ENCODE results near the gene WBP4. TPM values are rescaled to one million over a fixed set of nuclear protein-coding genes. Genes with fewer than 3 reads are reported as not detected.
A peak's percentile ranks its signal among the peaks of the same experiment; 100 is the strongest.
"Not testable (repeated sequence)": the region's sequence is repeated elsewhere in the genome, so short reads cannot be mapped to it uniquely, and the experiment has no call there.

Gene WBP4
- total RNA-seq: 5.0 and 6.9 TPM in 2 replicates

GRCh38 chr13:41061075-41061913 is at the start of gene WBP4:
TSS of gene WBP4 (plus strand) at chr13:41061509. CDS start at chr13:41061674, 165 bp downstream.
- DNase-seq (ENCODE audit: low read depth in 2 of 2): peak; percentile 96 to 97

DNA sequence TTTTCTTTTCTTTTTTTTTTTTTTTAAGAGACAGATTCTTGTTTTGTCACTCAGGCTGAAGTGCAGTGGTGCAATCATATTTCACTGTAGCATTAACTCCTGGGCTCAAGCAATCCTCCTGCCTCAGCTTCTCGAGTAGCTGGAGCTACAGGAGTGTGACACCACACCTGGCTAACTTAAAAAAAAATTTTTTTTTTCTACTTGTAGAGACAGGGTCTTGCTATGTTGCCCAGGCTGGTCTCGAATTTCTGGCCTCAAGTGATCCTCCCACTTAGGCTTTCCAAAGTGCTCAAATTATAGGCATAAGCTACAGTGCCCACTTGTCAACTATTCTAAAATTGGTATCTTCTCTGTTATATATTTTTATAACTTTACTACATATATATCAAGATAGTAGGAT is 48.8 kb upstream of the WBP4 start:
- no peak for DNase-seq (ENCODE audit: low read depth in 2 of 2)

DNA sequence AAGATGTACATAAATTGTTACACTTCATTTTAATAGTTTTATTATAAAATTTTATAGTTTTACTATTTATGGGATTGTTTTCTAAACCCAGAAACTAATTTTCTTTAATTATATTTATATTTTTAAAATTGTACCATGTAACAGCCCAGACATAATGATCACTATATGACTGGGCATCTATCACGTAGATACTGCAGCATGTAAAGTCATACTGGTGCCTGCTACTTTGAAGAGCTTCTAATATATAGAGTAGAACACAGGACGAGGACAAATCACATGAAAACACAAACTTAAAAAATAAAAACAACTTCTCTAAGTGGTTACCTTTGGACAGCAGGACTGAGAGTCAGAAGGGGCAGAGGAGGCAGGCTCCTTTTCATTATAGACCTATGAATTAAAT is 47.5 kb upstream of the WBP4 start:
- no peak for DNase-seq (ENCODE audit: low read depth in 2 of 2)

DNA sequence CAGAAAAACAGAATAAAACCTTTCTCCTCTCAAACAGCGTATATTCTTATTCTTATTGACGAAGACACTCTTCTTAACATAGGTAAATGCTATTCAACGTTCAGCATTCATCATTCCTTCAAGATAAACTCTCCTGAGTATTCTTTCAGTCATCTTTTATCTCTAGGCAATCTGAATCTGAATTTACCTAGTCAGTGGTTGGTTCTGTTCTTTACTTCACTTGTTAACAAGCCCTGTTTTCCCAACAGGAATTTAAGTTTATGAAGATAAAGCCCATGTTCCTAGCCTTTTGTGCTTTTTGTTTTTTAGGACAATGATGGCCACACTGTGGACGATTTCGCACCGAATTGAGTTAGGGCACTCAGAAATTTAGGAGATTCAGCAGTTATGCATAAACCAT is 45.4 kb upstream of the WBP4 start:
- no peak for DNase-seq (ENCODE audit: low read depth in 2 of 2)

GRCh38 chr13:41017159-41017558 is 44.1 kb upstream of the WBP4 start:
- DNase-seq (ENCODE audit: low read depth in 2 of 2): no peak

- no peak for DNase-seq (ENCODE audit: low read depth in 2 of 2)
Observed at GRCh38 chr13:41017817-41018601, 43.3 kb upstream of the WBP4 start.

DNA sequence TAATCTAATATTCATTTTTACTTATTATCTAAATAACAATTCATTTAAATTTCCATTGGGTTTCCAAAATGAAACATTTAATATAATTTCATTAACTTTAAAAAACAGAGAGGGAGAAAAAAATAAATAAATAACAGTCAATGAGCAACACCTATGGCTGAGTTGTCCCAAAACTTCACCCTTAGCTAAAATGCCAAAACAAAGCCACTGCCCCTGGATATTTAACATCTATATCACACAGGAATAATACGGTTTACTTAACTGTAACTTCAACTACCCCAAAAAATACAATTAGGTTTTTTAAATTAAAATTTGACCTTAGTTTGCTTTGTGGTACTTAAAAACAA is 42.7 kb upstream of the WBP4 start:
- DNase-seq (ENCODE audit: low read depth in 2 of 2): no peak

DNA sequence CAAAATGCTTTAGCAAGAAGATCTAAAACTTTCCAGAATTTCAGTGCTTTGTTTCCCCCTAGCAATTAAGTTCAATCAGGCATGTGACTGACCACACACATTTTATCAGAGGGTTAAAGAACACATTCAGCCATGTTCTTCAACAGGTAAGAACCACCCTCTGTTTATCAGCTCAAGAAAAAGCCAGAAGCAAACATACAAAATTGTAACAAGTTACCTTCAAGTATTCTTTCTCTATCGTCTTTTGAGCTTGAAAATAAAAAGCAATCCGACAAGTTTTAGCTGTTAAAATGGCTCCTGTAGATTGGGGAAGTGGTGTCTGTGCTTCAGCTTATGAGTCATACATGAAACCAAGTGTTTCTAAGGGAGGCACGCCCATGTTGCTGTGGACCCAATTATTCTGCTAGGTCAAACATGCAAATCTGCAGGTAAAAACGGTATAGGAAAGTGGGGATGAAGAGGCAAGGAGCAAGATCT is 42.3 kb upstream of the WBP4 start, which contains the start of gene ELF1:
TSS of gene ELF1 (minus strand) at position 306 of the 477 bp plus-strand sequence. CDS start 37,262 bp downstream, outside the sequence.
- DNase-seq (ENCODE audit: low read depth in 2 of 2): peak; percentile 58 to 85

- DNase-seq (ENCODE audit: low read depth in 2 of 2): no peak
Observed at GRCh38 chr13:41019578-41020347, 41.5 kb upstream of the WBP4 start.

DNA sequence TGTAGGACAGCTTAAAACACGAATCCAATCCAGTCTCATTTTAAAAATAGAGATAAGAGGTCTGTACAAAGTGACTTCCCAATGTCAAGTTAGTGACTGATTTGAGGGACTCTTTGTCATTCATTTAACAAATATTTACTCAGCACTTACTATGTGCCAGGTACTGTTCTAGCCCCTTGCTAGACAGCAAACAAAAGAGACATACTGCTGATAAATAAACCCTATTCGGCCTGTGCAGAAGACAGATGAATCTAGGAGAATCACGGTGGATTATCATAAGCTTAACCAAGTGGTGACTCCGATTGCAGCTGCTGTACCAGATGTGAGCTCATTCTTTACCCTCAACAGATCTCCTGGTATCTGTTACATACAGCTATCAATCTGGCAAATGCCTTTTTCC is 35.8 kb upstream of the WBP4 start:
- no peak for DNase-seq (ENCODE audit: low read depth in 2 of 2)

- DNase-seq (ENCODE audit: low read depth in 2 of 2): no peak
Observed at GRCh38 chr13:41026788-41027187, 34.5 kb upstream of the WBP4 start.

GRCh38 chr13:41028051-41028450 is 33.3 kb upstream of the WBP4 start:
- peak in 1 of 2 donors; percentile 49 for DNase-seq (ENCODE audit: low read depth in 2 of 2)

GRCh38 chr13:41029629-41030028 is 31.7 kb upstream of the WBP4 start:
- no peak for DNase-seq (ENCODE audit: low read depth in 2 of 2)

DNA sequence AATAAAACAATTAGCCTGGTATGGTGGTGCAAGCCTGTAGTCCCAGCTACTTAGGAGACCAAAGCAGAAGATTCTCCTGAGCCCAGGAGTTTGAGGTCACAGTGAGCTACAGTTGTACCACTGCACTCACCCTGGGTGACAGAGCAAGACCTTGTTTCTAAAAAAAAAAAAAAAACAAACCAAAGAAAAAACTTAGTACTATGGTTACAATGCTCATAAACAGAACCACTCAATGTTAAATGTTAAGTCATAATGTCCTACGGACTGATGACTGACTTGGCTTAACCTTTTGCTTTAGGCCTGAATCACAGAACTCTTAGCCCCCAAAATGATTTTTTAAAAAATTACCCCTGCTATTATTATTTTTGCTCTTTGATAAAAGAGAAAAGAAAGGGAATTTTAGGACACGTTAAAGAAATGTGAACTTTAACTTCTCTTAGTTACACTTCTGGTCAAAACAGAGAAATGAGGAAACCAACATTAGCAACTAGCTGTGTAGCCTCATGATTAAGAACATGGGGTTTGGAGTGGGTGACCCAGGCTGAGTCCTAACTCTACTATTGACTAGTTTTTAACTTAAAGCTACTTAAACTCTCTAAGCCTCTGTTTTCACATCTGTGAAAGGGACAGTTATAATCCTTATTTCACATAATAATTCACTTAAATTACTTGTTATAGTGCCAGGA is 28.5 kb upstream of the WBP4 start:
- DNase-seq (ENCODE audit: low read depth in 2 of 2): no peak

GRCh38 chr13:41034382-41034781 is 26.9 kb upstream of the WBP4 start:
- DNase-seq (ENCODE audit: low read depth in 2 of 2): no peak

DNA sequence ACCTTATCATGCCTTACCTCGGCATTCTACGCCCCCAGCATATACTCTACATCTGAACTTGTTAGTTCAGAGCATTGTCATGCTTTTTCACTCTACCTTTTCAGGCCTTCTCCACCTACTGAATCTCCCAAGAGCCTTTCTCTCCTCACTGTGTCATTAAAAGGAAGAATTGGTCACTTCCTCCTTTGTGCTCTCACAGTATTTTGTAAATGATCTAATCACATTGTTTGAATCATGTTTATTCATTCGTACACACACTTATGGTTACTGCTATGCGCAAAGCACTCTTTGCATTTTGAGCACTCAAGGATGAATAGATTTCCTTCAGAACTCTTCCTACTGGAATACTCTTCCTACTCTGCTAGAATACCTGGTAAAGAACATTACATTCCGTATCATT is 26.4 kb upstream of the WBP4 start:
- DNase-seq (ENCODE audit: low read depth in 2 of 2): peak; percentile 38 to 88

DNA sequence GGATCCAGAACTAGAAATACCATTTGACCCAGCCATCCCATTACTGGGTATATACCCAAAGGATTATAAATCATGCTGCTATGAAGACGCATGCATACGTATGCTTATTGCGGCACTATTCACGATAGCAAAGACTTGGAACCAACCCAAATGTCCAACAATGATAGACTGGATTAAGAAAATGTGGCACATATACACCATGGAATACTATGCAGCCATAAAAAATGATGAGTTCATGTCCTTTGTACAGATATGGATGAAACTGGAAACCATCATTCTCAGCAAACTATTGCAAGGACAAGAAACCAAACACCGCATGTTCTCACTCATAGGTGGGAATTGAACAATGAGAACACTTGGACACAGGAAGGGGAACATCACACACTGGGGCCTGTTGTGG is 24.8 kb upstream of the WBP4 start:
- DNase-seq (ENCODE audit: low read depth in 2 of 2): not testable (repeated sequence)

DNA sequence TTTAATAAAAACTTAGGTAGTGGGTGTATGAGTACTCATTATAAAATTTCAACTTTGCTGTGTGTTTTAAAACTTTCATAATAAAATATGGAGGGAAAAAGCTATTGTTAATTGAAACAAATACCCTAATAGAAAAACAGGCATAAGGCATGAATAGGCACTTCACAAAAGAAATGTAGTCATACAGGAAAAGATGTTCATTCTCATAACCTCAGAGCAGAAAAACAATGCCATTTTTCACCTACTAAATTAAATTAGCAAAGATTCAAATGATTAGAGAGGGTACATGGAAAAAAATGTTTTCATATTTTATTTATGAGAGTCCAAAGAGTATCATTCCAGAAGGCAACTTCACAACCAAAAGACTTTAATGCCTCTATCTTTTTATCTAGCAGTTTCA is 21.6 kb upstream of the WBP4 start:
- DNase-seq (ENCODE audit: low read depth in 2 of 2): peak; percentile 44 to 53

DNA sequence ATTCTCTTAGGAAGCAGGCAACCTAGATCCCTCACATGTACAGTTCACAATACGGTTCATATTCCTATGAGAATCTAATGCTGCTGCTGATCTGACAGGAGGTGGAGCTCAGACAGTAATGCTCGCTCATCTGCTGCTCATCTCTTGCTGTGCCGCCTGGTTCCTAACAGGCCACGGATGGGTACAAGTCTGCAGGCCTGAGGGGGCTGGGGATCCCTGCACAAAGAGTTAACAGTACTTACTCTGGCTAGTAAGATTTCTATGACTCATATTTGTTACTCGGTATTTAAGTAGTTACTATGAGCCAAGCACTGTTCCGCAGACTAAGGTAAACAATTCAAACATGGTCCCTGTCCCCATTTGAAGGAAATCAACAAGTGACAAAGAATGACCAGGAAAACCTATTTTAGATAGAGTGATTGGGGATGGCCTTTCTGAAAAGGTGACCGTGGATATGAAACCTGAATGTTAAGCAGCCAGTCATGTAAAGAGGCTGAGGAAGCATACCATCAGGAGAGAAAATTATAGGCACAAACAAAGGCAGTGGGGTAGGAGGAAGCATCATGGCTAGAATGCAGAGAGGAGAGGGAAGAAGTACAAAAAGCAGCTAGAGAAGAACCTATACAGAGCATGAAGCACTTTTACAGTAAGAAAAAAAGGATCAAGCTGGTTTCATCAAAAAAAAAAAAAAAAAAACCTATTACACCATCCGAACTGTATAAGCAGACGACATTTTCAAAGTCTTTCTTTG is 20.6 kb upstream of the WBP4 start:
- DNase-seq (ENCODE audit: low read depth in 2 of 2): peak in 1 of 2 donors; percentile 39

GRCh38 chr13:41042419-41042818 is 18.9 kb upstream of the WBP4 start:
- DNase-seq (ENCODE audit: low read depth in 2 of 2): not testable (repeated sequence)

Data from lung microvascular endothelial cell (primary cell).